Testis (tissue), 3 donors: ENCODE results near the gene CDK5. TPM values are rescaled to one million over a fixed set of nuclear protein-coding genes. Genes with fewer than 3 reads are reported as not detected.

Source experiments
- DNase-seq: peaks from one replicate; pipeline ENCODE4 v3.0.0-alpha.2; 2019
- H3K27ac ChIP-seq, 2 donors: fragments of 200-600 bp; sonication (generic); one replicate each; pipeline ENCODE4 v1.5.1; 2019
- H3K27me3 ChIP-seq: fragments of 200-600 bp; sonication (generic); one replicate; pipeline ENCODE4 v1.5.1; 2019
- H3K36me3 ChIP-seq: fragments of 200-600 bp; sonication (generic); one replicate; pipeline ENCODE4 v1.5.1; 2017; ENCODE audit warnings: low read depth; ENCODE audit errors: missing control alignments
- H3K4me1 ChIP-seq: fragments of 200-600 bp; sonication (generic); one replicate; pipeline ENCODE4 v1.5.1; 2019
- H3K4me3 ChIP-seq, 2 donors: fragments of 200-600 bp; sonication (generic); one replicate each; pipeline ENCODE4 v1.5.1; 2017 to 2019
- H3K9me3 ChIP-seq: fragments of 200-600 bp; sonication (generic); one replicate; pipeline ENCODE4 v1.5.1; 2017
- POLR2A ChIP-seq: fragments of 450-650 bp; IDR thresholded peaks from one replicate; pipeline ENCODE4 v1.6.1; 2017; ENCODE audit warnings: antibody characterized with exemption, mild to moderate bottlenecking, moderate library complexity
- WGBS, 2 donors: methylation state at CpG; one replicate each; pipeline ENCODE4 v1.1.5; 2018; 5-methylcytosine and 5-hydroxymethylcytosine counted together
- intact Hi-C: fragments of 100-400 bp; cut with DNase I; formaldehyde crosslinking; loops from one replicate; pipeline ENCODE4 v1.15.1; 2023; ENCODE audit warnings: low total_unique reads
- polyA plus RNA-seq: library from polyadenylated mRNA; stranded (reverse); fragments of 350-450 nt; fragmentation: Illumina TruSeq; extraction: RNeasy Lipid Tissue Mini Kit (QIAGEN cat#74804); gene quantifications from one replicate; pipeline ENCODE4 v1.2.3, GENCODE V29; 2014; ENCODE audit warnings: low read depth, low replicate concordance; ENCODE audit not compliant: insufficient read depth
- total RNA-seq, 2 donors: library from RNA; depleted of rRNA; stranded (reverse); fragments of >200 nt; gene quantifications; one replicate each; pipeline ENCODE4 v1.2.3, GENCODE V29; 2016
- TF ChIP-seq, protein P1 (sequence below), 3 experiments: fragments of 450-650 bp in 2 of 3; fragments of 200-600 bp in 1 of 3; sonication (generic) in 1 of 3; IDR thresholded peaks; one replicate each; pipeline ENCODE4 v1.5.1; 2016 to 2019; ENCODE audit warnings: antibody characterized with exemption in 3 of 3, mild to moderate bottlenecking in 2 of 3, moderate library complexity in 1 of 3

Gene CDK5
- total and polyA plus RNA-seq, 3 donors from 2014 or later, result 7.1 to 15.4 (median 10.5) TPM

- peaks cover 2% of the 10 kb centered on the region for H3K4me1 ChIP-seq
- peak overlapping the region; percentile 21 to 34 for H3K4me3 ChIP-seq
- intact Hi-C loops, result no loop called here
- TF ChIP-seq, protein P1, sequence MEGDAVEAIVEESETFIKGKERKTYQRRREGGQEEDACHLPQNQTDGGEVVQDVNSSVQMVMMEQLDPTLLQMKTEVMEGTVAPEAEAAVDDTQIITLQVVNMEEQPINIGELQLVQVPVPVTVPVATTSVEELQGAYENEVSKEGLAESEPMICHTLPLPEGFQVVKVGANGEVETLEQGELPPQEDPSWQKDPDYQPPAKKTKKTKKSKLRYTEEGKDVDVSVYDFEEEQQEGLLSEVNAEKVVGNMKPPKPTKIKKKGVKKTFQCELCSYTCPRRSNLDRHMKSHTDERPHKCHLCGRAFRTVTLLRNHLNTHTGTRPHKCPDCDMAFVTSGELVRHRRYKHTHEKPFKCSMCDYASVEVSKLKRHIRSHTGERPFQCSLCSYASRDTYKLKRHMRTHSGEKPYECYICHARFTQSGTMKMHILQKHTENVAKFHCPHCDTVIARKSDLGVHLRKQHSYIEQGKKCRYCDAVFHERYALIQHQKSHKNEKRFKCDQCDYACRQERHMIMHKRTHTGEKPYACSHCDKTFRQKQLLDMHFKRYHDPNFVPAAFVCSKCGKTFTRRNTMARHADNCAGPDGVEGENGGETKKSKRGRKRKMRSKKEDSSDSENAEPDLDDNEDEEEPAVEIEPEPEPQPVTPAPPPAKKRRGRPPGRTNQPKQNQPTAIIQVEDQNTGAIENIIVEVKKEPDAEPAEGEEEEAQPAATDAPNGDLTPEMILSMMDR (IDR thresholded peaks at IDR 0.05), result no peak
- no peak for TF ChIP-seq POLR2A
- no peaks in the 10 kb centered on the region for H3K27me3 ChIP-seq
- H3K27ac ChIP-seq, result no peak overlapping the region
- no peaks in the 10 kb centered on the region for H3K9me3 ChIP-seq
- DNase-seq, result peak; percentile 38
- WGBS, 2 donors, result 0 to 2% methylated on average over 59 to 68 of the region's 82 CpGs
- no peaks in the 10 kb centered on the region for H3K36me3 ChIP-seq
These were observed 39.1 kb downstream of the CDK5 start for GRCh38 chr7:151018421-151019129.

- peak overlapping the region; percentile 21 to 31 for H3K4me3 ChIP-seq
- WGBS, 2 donors, result 3 to 4% methylated on average over 20 to 34 of the region's 34 CpGs
- no peaks in the 10 kb centered on the region for H3K36me3 ChIP-seq
- peak; percentile 79 for DNase-seq
- peaks cover 4% of the 10 kb centered on the region for H3K4me1 ChIP-seq
- H3K27me3 ChIP-seq, result no peaks in the 10 kb centered on the region
- TF ChIP-seq, protein P1 (IDR thresholded peaks at IDR 0.05), result peak; percentile 59 to 89 (median 78)
- no peak for TF ChIP-seq POLR2A
- no peak overlapping the region for H3K27ac ChIP-seq
- no peaks in the 10 kb centered on the region for H3K9me3 ChIP-seq
- intact Hi-C loops, result no loop called here
These were observed 39.7 kb downstream of the CDK5 start for GRCh38 chr7:151017953-151018420.

DNA sequence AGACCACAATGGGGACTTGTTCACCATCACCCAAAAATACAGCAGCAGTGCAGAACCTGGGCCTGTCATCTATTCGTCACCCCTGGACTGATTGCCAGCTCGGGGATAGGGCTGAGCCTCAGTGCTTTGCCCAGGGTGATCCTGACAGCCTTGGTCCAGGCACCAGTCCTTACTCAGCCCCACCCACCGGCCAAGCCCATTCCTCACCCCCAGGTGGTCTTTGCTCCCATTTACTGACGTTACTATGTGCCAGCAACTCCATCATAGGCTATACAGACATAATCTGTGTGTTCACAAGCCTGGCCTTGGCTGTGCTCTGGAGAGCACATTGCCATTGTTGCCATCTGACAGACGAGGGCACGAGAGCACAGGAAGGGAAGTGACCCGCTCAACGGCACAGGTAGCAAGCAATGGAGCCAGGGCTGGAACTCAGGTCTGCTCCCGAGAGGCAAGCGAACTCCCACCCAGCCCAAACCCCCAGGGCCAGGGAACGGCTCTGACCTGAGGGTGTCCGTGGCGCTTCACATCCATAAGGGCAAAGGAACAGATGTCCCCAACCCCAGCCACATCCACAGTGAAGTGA, 40.2 kb downstream of the CDK5 start:
- Histone ChIP-seq H3K36me3 (no peaks in the 10 kb centered on the region), H3K27ac (no peak overlapping the region), H3K9me3 (no peaks in the 10 kb centered on the region), H3K27me3 (no peaks in the 10 kb centered on the region), H3K4me3 (no peak overlapping the region), H3K4me1 (peaks cover 6% of the 10 kb centered on the region)
- intact Hi-C loops, result no loop called here
- no peak for DNase-seq
- 35 to 49% methylated on average over 10 to 13 of the region's 13 CpGs for WGBS, 2 donors
- TF ChIP-seq, protein P1 (IDR thresholded peaks at IDR 0.05), result no peak
- TF ChIP-seq POLR2A, result no peak

- no peak for TF ChIP-seq POLR2A
- TF ChIP-seq, protein P1 (IDR thresholded peaks at IDR 0.05), result no peak
- DNase-seq, result no peak
- no peak overlapping the region for H3K4me3 ChIP-seq
- H3K36me3 ChIP-seq, result no peaks in the 10 kb centered on the region
- H3K4me1 ChIP-seq, result peaks cover 6% of the 10 kb centered on the region
- intact Hi-C loops, result no loop called here
- H3K27ac ChIP-seq, result no peak overlapping the region
- WGBS, 2 donors, result 85 to 90% methylated on average over 6 to 15 of the region's 15 CpGs
- no peaks in the 10 kb centered on the region for H3K9me3 ChIP-seq
- H3K27me3 ChIP-seq, result no peaks in the 10 kb centered on the region
These were observed 40.8 kb downstream of the CDK5 start for GRCh38 chr7:151016942-151017341.
